HG02981 (cell line): Measurements from ENCODE around the gene SH3PXD2A.
"Not testable (repeated sequence)": the region's sequence is repeated elsewhere in the genome, so short reads cannot be mapped to it uniquely, and the experiment has no call there.

Experiments
- ATAC-seq: cut with Tn5 transposase; IDR thresholded peaks from one replicate; pipeline ENCODE4 v1.9.1; 2021; ENCODE audit warnings: mild to moderate bottlenecking, moderate library complexity; ENCODE audit not compliant: unreplicated experiment

The SH3PXD2A gene

DNA sequence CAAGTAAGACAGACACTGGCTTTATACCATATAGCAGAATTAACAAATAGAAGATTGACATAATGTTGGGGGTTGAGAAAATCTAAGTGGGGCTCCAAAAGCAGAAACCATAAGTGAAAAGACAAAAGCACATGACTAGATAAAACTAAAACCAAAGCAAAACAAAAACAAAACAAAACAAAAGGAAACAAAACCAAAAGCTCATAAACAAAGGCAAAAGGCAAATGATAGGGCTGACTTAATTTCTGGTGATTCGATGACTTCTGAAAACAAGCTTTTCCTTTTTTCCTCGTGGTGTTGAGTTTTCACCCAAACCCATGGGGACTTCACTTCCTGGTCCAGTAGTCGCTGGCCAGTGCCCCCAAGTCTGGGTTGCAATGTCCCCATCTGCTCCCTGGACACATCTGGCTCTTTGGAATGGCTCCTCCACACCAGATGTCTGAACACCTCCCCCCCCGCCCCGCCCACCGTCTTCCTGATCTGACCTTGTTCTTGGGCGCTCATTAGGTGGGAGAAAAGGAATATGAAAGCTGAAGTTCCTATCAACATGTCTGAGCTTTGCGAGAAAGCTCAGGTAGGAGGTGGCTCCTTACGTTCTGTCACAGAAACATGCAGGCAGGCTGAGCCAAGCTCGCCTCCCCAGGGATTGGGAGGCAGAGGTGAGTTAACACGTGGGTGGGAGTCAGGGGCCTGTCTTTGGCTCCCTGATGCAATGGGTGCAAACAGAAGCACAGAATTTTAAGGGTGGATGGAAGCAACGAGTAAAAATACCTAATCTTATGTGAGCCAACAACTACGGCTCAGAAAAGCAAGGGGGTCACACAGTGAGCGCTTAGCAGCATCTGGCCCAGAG is 240.8 kb downstream of the SH3PXD2A start:
- ATAC-seq, result no peak

DNA sequence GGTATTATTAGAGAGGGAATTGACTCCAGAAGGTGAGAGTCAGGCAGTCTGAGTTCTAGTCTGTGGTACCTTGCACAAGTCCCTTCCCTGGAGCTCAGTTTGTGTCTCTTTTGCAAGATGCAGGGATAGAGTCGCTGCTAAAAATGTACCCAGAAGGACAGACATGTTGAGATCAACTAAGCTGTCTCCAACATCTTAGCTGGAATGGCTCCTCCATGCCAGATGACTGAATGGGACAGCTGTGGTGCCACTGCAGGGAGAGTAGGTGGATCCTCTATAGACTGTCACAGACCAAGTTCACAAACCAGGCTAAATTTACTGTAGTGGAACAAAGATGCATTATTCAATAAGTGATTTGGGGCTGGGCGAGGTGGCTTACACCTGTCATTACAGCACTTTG is 241.8 kb downstream of the SH3PXD2A start:
- no peak for ATAC-seq

DNA sequence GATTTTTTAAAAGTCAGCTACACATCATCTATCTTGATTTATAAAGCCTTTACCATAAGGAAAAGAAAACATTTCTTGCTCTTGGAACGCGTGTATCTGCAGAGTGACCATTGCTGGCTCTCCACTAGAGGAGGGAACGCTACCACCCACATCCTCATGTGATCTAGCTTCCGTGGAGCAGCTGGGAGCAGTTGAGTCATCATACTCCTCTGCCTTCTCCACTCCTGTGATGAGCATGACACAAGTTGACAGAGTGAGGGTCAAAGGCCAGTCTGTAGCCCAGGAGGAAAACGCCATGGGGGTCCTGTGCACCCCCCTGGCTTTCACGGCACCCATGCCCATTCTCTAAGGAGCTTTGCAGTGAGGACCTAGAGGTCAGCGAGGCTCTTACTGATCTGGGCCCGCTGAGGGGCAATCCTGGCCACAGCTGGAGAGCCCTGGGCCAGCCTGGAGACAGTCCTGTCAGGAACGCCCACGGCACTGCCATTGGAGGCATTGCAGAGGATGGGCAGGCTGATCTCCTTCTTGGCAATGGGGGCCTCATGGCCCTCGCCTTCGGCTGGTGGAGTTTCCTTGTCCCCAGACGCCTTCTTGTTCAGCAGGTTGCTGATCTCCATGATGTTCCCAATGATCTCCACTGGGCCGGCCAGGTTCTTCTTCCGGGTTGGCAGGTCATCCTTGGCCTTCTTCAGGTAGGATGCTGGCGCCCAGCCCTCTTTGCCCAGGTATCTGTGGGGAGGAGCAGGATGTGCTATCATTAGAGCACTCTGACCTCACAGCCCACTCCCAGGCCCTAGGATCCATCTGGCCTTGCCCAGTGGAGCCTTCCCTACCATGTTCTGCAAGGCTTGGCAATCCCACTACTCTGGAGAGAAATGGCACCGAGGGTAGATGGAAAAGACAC is 242.7 kb downstream of the SH3PXD2A start:
- ATAC-seq, result no peak

DNA sequence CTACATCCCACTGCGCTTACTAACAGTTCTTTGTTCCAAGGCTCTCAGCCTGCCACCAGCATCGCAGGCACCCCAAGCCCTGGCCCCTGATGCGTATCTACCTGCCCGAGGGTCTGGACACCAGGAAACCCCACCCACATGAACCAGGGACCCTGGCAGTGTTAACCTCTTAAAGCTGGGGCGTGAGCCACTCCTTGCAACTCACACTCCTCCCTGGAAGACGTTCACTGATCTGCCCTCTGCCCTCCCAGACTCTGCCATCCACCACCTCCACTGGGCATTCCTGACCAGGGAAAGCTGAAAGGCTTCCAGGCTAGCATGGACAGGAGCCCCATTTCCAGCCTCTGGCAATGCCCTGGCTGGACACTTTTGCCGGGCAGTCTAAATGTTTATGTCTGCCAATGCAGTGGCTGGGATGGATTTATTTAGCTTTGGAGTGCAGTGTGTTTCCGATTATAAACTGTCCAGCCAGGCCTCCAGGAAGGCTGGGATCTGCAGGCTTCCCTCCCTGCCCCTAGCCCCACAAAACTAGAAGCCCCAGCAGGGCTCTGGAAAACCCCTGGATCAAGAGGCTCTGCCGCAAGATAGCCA is 244.4 kb downstream of the SH3PXD2A start:
- no peak for ATAC-seq

DNA sequence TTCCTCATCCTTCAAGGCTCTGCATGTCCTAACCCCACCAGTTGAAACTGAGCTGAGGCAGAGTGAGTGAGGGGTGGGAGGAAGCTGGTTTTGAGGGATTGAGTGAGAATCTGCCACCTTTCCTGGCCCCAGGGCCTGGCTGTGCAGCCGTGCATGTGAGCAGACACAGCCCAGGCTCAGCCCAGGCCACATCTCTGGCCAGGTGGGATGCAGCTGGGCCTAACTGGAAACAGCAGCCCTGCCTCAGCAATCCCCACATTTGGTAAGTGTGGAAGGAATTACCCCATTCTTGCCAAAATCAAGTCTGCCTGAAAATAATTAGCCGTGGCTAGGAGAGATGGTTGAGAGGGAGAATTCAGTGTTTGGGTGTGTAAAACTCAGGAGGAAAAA is 245.3 kb downstream of the SH3PXD2A start:
- ATAC-seq, result no peak

DNA sequence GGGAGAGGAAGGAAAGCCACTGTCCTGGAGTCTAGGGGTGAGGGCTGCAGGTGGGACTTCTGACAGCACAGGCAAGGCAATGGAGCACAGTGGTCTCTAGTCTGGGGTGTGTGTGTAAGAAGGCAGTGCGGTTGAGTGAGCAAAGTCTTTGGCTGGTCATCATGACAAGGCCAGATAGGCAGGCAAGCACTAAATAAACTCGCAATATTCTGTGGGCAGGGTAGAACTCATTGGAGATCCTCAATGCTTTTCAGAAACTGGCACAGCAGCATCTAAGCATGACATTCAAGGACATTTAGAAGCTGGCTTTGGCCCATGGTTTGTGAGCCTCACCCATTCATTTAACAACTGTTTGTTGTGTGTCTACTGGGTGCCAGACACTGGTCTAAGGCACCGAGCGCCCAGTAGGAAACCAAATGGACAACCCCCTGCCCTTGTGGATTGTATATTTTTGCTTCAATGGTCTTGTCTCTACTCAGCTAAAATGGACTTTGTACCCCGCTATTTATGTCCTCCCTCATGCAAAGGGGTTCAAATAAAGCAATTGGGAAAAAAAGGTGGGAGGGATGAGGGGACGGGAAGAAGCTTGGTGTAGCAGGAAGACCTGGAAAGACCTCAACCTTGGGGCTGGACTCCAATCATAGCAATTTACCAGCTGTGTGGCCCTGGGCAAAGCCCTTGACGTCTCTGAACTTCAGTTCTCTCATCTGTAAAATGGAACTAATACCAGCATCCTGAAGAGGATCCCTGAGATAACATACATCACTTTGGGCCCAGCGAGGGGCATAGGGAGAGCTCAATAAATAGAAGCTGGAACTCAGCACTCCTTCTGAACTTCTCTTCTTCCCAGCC is 245.9 kb downstream of the SH3PXD2A start:
- no peak for ATAC-seq

DNA sequence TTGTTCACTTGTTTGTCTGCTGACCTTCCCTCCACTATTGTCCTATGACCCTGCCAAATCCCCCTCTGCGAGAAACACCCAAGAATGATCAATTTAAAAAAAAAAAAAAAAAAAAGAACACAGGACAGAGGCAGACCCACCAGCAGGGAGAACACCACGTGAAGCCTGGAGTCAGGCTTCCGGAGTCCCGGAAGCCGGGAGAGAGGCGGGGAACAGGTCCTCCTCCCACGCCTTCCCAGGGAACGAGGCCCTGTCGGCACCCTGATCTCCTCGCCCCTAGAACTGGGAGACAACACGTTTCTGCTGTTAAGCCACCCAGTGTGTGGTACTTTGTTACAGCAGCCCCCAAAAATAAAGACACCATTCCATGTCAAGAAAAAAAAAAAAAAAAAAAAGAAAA is 247.3 kb downstream of the SH3PXD2A start:
- not testable (repeated sequence) for ATAC-seq

DNA sequence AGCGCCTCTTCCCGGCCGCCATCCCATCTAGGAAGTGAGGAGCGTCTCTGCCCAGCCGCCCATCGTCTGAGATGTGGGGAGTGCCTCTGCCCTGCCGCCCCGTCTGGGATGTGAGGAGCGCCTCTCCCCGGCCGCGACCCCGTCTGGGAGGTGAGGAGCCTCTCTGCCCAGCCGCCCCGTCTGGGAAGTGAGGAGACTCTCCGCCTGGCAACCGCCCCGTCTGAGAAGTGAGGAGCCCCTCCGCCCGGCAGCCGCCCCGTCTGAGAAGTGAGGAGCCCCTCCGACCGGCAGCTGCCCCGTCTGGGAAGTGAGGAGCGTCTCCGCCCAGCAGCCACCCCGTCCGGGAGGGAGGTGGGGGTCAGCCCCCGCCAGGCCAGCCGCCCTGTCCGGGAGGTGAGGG is 248.3 kb downstream of the SH3PXD2A start:
- ATAC-seq, result not testable (repeated sequence)

DNA sequence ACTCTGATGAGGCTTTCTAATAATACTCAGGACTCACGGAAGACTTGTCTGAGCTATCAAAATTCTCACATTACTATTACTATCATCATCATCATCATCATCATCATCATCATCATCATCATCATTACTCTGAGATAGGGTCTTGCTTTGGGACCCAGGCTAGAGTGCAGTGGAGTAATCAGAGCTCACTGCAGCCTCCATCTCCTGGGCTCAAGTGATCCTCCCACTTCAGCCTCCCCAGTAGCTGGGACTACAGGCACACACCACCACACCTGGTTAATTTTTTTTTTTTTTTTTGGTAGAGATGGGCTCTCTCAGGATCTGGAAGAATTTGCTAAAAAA is 249.3 kb downstream of the SH3PXD2A start:
- not testable (repeated sequence) for ATAC-seq

DNA sequence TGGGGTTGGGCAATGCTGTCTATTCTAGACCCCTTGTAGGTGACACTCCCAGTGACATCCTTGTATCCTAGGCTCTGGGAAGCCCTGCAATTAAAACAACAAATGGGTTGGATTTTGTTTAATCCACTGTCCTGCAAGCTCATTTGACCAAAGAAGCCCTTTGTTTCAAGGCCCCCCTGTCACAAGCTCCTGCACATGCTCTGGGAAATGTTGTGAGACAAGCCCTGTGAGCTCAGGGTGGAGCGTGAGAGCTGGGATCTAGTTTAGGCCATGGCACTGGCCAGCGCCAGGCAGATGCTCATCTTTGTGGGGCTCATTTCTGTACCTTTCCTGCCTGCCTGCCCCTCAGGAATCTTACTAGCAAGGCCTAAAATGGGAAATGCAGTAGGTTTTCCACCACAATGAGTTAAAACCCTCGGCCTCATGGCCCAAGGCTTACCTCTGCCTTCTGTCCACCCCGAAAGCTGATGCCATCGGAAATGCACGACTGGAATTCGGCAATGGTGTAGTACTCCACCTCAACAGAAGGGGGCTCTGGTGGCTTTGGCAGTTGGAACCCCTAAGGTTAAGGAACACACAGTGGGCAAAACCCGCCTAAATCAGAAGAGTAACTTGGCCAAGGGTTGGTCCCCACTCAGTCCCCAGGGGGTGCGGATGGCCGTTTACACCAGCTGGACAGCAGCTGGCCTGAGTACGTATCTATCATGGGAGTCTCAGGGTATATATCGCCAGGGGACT is 249.8 kb downstream of the SH3PXD2A start:
- no peak for ATAC-seq

DNA sequence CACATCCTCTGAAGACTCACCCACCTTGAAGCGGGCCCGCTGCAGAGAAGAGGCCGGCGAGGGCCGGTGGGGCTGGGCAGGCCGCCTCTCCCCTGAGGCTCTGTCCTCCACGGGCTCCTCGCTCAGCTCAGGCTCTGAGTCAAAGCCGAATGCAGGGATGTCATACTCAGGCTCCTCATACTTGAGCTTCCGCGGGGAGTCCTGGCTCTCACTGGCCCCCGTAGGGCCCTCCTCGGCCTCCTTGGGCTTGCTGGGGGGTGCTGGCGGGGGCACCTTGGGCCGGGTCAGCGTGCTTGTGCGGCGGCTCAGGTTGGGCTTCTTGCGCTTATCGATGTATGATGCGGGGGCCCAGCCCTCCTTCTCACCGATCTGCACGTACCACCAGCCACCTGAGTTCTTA is 252.0 kb downstream of the SH3PXD2A start:
- no peak for ATAC-seq

DNA sequence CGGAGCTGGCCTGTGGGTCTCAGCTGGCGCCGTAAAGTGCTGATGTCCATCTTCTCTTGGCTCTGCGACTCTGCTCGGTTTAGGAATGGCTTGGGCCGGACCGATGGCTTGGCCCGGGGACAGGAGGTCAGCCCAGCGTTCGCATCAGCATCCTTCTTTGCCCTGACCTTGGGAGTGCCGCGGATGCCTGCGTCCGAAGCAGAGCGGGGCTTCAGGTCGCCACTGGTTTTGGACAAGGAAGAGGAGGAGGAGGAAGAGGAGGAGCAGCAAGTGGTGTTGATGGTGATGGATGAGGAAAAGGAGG is 252.6 kb downstream of the SH3PXD2A start:
- ATAC-seq, result no peak

DNA sequence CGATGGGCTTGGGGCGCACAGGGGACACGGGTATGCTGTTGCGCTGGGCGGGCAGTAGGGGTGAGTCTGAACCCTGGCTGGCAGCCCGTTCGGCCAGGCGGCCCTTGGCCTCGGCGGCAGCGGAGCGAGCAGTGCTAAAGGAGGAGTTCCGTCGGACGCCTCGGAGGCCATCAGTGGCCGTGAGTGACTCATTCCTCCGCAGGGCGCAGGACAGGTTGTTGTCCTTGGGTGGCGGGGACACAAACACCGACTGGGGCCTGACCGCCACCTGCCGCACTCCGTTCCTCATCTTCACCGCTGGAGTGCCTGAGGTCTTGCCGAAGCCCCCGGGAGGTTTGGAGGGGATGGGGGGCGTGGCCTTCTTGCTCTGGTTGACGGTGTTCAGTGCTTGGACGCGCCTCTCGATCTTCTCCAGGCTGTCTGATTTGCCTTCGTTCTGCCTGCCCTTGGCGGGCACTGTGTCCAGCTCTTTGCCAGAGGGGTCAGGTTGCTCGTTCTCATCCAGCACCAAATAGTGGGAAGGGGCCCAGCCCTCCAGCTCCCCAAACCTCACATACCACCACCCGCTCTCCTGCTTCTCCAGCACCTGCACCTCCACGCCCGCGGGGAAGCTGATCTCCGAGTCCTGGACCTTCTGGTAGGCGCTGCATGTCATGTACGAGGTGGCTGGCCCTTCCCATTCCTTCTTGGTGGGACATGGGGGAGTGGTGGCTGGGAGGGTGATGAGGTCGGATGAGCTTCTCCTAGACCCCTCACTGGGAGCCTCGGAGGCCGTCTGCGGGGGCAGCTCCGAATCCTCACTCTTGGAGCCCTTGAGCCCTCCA is 253.1 kb downstream of the SH3PXD2A start:
- no peak for ATAC-seq

DNA sequence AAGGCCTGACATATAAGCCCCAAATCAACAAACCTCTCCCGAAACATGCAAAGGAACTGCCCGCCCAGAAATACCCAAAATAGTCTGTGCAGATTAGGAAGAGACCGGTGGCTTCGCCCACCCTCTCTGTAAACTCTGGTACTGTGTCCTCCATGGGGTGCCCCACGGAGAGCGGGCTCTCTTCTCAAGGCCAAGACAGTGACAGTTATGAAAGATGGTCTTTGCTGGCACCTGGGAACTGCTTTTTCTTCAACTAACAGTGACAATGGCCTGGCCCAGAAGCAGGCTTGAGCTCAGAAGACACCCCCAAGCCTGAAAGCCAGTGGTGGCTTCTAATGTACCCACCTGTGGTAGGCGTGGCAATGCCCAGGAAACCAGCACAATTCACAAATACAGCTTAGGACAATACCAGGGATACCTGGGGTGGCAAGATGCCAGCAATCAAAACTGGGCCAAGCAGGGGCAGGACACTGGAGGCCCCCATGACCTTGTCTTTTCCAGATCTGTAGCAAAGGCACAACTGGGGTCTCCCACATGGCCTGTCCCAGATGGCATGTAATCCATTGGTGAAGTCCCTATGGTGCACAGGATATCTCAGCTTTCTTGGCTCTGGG is 254.3 kb downstream of the SH3PXD2A start:
- no peak for ATAC-seq

DNA sequence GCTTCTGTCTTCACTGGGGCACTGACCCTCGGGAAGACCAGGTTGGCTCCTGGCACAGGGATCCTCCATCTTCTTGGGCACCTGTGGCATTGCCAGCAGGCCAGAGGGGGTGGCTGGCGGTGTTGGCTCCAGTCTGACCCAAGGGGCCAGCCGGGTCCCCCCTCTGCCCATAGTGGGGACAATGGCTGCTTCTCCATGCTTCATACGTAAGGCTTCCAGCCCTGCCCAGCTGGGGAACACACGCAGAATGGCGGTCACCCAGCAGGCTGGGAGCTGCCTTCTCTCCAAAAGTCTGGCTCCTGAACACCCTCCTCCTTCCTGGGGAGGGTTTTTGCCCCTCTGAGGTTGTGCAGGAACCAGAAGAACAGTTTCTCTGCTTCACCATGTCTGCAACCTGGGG is 255.1 kb downstream of the SH3PXD2A start:
- no peak for ATAC-seq

DNA sequence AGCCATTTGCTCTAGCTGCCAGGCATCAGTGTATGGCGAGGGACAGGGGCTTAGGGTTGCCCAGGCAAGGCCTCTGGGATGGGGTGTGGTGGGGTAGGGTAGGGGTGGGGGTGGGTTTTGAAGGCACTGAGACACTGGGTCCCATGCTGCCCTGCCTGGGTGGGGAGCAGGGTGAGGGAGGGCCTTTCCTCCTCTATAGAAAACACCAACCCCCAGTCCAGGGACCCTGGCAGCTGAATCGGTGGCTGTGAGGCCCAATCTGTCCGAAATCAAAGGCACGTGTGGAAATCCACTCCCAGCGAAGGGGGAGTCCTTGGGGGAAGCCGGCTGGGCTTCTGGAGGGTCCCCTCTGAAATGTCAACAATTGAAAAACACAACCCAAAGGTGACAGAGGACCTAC is 255.5 kb downstream of the SH3PXD2A start:
- ATAC-seq, result no peak

DNA sequence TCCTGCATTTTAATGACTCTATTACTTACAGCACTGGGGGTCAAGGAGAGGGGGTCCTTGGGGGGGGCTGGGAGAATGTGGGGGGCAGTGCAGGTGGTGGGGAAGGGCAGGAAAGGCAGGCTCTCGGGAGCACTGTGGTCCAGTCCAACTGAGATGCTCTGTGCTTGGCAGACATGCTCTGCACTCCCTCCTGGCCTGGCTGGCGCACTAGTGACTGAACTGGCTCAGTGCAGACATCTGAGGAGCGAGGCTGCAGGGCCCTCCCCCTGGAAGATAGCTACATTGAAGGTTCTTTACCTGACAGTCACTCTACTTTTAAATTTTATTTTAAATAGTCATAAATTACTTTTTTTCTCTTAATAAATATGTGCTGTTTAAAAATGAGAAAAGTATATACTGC is 256.2 kb downstream of the SH3PXD2A start:
- no peak for ATAC-seq

DNA sequence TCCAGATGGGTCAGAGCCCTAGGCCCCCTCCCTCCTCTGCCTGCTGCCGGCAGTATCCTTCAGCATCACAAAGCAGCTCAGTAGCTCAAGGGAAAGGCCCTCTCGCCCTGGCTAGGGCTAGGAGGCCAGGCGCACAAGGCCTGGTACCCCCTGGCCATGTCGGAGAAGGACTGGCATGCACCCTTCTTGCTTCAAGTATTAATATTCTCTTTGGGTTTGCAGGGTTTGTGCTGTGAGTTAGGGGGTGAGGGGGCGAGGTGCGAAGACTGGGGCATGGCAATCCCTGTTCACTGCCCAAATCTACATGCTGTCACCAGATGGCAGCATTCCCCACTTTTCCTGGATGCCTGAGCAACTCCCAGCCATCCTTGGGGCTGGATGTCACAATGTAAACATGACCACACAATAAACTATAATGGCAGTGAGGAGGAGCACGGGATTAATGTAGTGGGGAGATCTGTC is 256.7 kb downstream of the SH3PXD2A start:
- ATAC-seq, result no peak

DNA sequence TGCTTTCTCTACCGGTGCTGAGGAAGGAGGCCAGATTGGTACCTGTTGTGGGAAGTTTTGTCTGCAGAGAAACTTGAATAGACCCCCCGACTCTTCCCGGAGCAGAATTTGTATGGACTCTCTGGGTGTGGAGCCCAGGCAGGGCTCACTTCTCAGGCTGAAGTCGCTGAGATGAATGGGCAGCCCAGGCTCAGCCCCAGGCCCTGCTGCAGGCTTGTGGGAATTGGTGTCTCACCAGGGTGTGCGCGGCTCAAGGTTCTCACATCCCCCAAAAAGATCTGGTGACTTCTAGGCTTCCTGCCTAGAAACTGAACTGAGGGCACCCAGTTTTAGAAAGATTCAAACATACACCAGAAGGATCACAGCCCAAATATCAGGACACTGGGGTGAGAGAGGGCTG is 258.4 kb downstream of the SH3PXD2A start:
- ATAC-seq, result no peak
